ENCODE data around the gene LIPG. TPM values are rescaled to one million over a fixed set of nuclear protein-coding genes. Genes with fewer than 3 reads are reported as not detected.

The LIPG gene
- total and polyA plus RNA-seq, 9 of the 15 experiments (the other 6 are each of a cell fraction or from before 2014, with no cell fraction given), result 0.76 to 1.8 (median 1.3) TPM

GRCh38 chr18:49560624-49561288 is 1.1 kb upstream of the LIPG start (continued):
- TF ChIP-seq HBP1 (CRISPR knock-in tag; IDR thresholded peaks at IDR 0.05) (no peak), PREB (CRISPR knock-in tag; IDR thresholded peaks at IDR 0.05) (no peak), HNRNPK (IDR thresholded peaks at IDR 0.05; ENCODE audit: low read depth, low read length, poor library complexity, severe bottlenecking) (no peak), FIP1L1 (IDR thresholded peaks at IDR 0.05; ENCODE audit: low read depth, low read length, poor library complexity, severe bottlenecking) (no peak), MAFK (IDR thresholded peaks at IDR 0.05; ENCODE audit: low read length) (no peak)

GRCh38 chr18:49562481-49563129 is 748 bp downstream of the LIPG start:
- FAIRE-seq (no peak), ATAC-seq (no peak), DNase-seq (ENCODE audit: extremely low read depth in 1 of 4, low spot score in 3 of 4) (no peak)
- Histone ChIP-seq H3K9me3 (replicated peaks; ENCODE audit: control insufficient read depth, insufficient read depth, low read depth, low read length) (no peaks in the 10 kb centered on the region), H3K9me1 (ENCODE audit: control insufficient read depth, insufficient read depth, low read length) (no peaks in the 10 kb centered on the region), H3K4me2 (ENCODE audit: insufficient read depth, low read length) (peak overlapping the region; percentile 68; the same call in 1 of the 2 replicates), H3K79me2 (ENCODE audit: control insufficient read depth, insufficient read depth, low read length) (no peaks in the 10 kb centered on the region), H3K4me3 (no peak overlapping the region), H3K4me1 (replicated peaks in 1 of 2; ENCODE audit: control insufficient read depth in 2 of 2, insufficient read depth in 2 of 2, low read length in 2 of 2) (peaks cover 0 to 23% of the 10 kb centered on the region in 2 experiments; a peak in 4 of 5 replicates), H3K36me3 (ENCODE audit: control insufficient read depth, insufficient read depth, low read length) (no peaks in the 10 kb centered on the region), H4K20me1 (replicated peaks; ENCODE audit: control insufficient read depth, insufficient read depth, low read length) (no peaks in the 10 kb centered on the region), H3K27ac (ENCODE audit: extremely low read depth, low read depth, low read length) (no peak overlapping the region), H3K27me3 (ENCODE audit: control insufficient read depth in 2 of 2, insufficient read depth in 2 of 2, low read length in 2 of 2) (peaks cover 0 to 21% of the 10 kb centered on the region in 2 experiments; a peak in 3 of 5 replicates), H2AFZ (ENCODE audit: low read depth, low read length) (no peak overlapping the region; the same call in 1 of the 2 replicates), H3K9ac (ENCODE audit: insufficient read depth in 1 of 2, low read depth in 2 of 2, low read length in 2 of 2) (0 out of 4 replicates have a peak overlapping the region, but pooled peaks of 1 of the 2 experiments have one; percentile 4)
- in situ Hi-C loops (cut with MboI) (no loop called here), intact Hi-C loops (cut with micrococcal nuclease) (loop anchor here (10.0 kb wide), 1 partner anchor 162 kb away; no protein-coding TSS in a partner anchor)
- ChIA-PET POLR2A (no interaction called here), CTCF (ENCODE audit: low intra/inter-chr PET ratio) (no interaction called here)
- no TSS peak for BruUV-seq (replicated peaks)
- 68% methylated on average over 8 of the region's 11 CpGs for WGBS (ENCODE audit: insufficient coverage, low coverage, missing lambda C conversion rate)
- no peak for TF ChIP-seq ZBTB17 (CRISPR knock-in tag; IDR thresholded peaks at IDR 0.05)
- no peak for TF ChIP-seq ZNF197 (CRISPR knock-in tag; IDR thresholded peaks at IDR 0.05; ENCODE audit: low read depth)
- TF ChIP-seq BRD9 (IDR thresholded peaks at IDR 0.05; ENCODE audit: low read depth, partially characterized antibody), result no peak
- no peak for TF ChIP-seq ARID2 (IDR thresholded peaks at IDR 0.05)
- TF ChIP-seq POLR3G (IDR thresholded peaks at IDR 0.05; ENCODE audit: extremely low read depth, insufficient read length, insufficient replicate concordance), result no peak
- no peak for TF ChIP-seq ZNF263 (CRISPR knock-in tag; IDR thresholded peaks at IDR 0.05; ENCODE audit: borderline replicate concordance)
- no peak for TF ChIP-seq ZNF609 (CRISPR knock-in tag; IDR thresholded peaks at IDR 0.05; ENCODE audit: borderline replicate concordance)

Data from K562 (cell line).